H1 (cell line): Measurements from ENCODE around the gene CABLES2. TPM values are rescaled to one million over a fixed set of nuclear protein-coding genes. Genes with fewer than 3 reads are reported as not detected.

ENCODE experiments used
- BCL11A ChIP-seq, 2 experiments: IDR thresholded peaks; one replicate each; pipeline ENCODE4 v1.6.1; 2011; ENCODE audit warnings: low read depth in 2 of 2, low read length in 2 of 2, mild to moderate bottlenecking in 2 of 2
- HDAC6 ChIP-seq: IDR thresholded peaks from one replicate; pipeline ENCODE4 v1.7.1; 2012; ENCODE audit warnings: low read depth, mild to moderate bottlenecking, inconsistent platforms, low read length, moderate library complexity
- NANOG ChIP-seq: IDR thresholded peaks from 2 replicates; pipeline ENCODE4 v1.6.1; 2011; ENCODE audit warnings: low read length, low read depth, mild to moderate bottlenecking, inconsistent platforms; ENCODE audit not compliant: insufficient read depth, poor library complexity, severe bottlenecking
- PHF8 ChIP-seq: fragments of 200-600 bp; sonication (generic); conservative IDR thresholded peaks from 2 replicates; pipeline ENCODE4 v1.7.1; 2012; ENCODE audit warnings: low read depth, mild to moderate bottlenecking, inconsistent platforms, low read length, moderate library complexity
- RNF2 ChIP-seq: fragments of 200-900, 300-1000 bp; sonication (generic); IDR thresholded peaks from 2 replicates; pipeline ENCODE4 v1.7.1; 2016; ENCODE audit warnings: borderline replicate concordance, low read depth, mild to moderate bottlenecking, antibody characterized with exemption, low read length; ENCODE audit not compliant: poor library complexity, severe bottlenecking; ENCODE audit errors: missing control alignments
- TAF7 ChIP-seq: optimal IDR thresholded peaks from 2 replicates; pipeline ENCODE3; 2011; ENCODE audit warnings: low read depth, mild to moderate bottlenecking, inconsistent platforms, low read length, moderate library complexity, borderline replicate concordance
- polyA plus RNA-seq, 7 experiments: library from polyadenylated mRNA; depleted of rRNA in 3 of 7; stranded (reverse) in 5 of 7; unstranded in 2 of 7; fragments of >200 nt in 5 of 7; fragments of 200-250 nt in 2 of 7; gene quantifications; 1 replicate in 5 of 7; 2 replicates in 1 of 7; 4 replicates in 1 of 7; pipeline versions ENCODE4 v1.2.1 to v1.2.3, GENCODE V29; 2011 to 2013; ENCODE audit warnings: missing spikeins in 2 of 7, mixed read lengths in 2 of 7
- total RNA-seq: library from RNA; stranded (reverse); fragmentation: NEBNext Ultra II Directional; extraction: Animal tissue kit (Norgen Biotek cat#: 25700); gene quantifications from 2 replicates; pipeline ENCODE4 v1.2.1, GENCODE V29; 2021

CABLES2 gene
- total and polyA plus RNA-seq, 2 of the 8 experiments (the other 6 are each of a cell fraction or from before 2014, with no cell fraction given), result 8.0 to 8.8 TPM

DNA sequence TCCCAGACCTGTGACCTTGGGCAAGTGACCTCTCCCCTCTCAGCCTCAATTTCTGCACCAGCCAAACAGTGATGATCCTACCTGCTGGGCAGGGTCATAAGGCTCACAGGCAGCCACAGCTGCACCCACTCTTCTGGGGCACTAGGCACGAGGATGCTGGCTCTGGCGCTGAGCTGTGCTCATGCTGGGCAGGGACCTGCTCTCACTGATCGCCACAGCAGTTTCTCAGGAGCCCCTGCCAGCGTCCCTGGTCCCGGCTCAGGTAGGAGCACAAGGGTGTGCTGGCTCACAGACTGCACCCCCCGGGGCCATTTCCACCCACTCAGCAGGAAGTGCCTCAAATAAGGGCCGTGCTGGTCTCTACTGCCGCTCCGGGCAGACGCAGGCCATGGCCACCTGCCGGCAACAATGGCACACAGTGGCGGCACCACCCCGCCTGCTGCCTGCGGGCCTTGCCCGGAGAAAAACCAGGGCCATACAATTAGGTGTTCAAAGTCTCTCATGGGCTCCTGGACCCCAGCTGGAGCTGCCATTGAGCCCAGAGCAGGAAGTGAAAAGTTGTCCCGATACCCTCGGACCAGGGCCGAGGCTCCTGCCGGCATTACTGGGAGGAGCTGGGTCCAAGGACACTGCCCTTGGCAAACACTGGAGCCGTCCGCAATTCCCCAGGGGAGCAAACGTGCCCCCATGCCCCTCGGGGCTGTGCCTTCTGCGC lies 4.6 kb upstream of the CABLES2 start (continued):
- TF ChIP-seq NANOG, result no peak
- TF ChIP-seq BCL11A (IDR thresholded peaks at IDR 0.05; ENCODE audit: low read depth in 2 of 2, low read length in 2 of 2), result no peak
- TF ChIP-seq RNF2, result no peak
- no peak for TF ChIP-seq TAF7
- TF ChIP-seq HDAC6, result no peak
- no peak for TF ChIP-seq PHF8
